GM19351 (cell line): Measurements from ENCODE around the gene BPGM.

Experiments used
- ATAC-seq: cut with Tn5 transposase; IDR thresholded peaks from one replicate; pipeline ENCODE4 v1.9.1; 2021; ENCODE audit warnings: mild to moderate bottlenecking, moderate library complexity; ENCODE audit not compliant: unreplicated experiment

Gene BPGM

DNA sequence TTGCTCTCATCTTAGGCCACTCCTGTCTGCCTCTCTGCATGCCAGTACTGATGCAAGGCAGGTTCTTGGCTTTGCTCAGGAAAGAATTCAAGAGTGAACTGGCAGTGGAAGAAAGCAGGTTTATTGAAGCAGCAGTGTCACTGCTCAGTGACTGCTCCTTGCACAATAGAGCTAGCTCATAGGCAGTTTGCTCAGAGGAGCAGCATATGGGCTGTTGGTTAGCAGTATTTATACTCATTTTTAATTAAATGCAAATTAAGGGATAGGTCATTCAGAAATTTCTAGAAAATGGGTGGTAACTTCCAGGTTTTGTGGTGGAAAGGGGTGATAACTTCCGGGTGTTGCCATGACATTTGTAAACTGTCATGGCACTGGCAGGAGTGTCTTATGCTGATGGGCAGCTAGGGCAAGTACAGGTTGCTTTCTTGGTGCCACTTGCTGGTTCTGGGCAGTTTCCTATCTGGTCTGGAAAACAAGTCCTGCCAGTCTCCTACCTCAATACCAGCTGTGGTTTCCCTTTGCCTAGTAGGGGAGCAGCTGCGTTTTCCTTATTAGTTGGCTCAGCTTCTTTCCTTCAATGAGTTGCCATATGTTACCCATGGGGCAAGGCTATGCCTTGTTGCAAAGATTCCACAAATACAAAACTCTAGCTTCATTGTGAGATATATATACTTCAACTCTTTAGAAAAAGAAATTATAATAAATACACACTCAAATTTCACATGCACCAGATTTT lies 68.0 kb downstream of the BPGM start:
- ATAC-seq: no peak

DNA sequence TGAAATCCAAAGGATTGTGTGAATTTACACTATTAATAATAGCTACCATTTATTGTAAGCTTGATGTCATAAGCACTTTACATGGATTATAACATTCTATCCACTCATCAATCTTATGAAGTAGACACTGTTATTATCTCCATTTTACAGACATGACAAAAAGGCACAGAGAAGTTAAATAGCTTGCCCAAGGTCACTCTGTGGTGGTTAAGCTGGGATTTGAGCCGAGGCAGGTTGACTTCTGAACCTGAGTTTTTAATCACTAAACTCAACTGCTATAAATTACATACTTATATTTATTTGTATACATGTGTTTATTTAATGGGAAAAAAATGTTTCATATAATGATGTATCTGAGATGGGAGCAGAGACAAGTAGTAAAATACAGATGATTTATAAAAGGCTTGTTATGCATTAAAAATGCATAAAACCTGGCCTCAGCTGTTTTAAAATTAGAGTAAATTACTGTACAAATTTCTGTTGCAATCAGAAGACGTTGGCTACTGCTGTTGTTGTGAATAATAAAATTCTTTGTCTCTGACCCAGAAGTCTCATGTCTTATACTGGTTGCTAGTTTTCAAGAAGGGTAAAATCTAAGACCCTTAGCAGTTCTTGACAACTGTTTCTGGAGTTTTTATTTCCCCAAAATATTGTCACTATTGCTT lies 71.7 kb downstream of the BPGM start:
- ATAC-seq: no peak

DNA sequence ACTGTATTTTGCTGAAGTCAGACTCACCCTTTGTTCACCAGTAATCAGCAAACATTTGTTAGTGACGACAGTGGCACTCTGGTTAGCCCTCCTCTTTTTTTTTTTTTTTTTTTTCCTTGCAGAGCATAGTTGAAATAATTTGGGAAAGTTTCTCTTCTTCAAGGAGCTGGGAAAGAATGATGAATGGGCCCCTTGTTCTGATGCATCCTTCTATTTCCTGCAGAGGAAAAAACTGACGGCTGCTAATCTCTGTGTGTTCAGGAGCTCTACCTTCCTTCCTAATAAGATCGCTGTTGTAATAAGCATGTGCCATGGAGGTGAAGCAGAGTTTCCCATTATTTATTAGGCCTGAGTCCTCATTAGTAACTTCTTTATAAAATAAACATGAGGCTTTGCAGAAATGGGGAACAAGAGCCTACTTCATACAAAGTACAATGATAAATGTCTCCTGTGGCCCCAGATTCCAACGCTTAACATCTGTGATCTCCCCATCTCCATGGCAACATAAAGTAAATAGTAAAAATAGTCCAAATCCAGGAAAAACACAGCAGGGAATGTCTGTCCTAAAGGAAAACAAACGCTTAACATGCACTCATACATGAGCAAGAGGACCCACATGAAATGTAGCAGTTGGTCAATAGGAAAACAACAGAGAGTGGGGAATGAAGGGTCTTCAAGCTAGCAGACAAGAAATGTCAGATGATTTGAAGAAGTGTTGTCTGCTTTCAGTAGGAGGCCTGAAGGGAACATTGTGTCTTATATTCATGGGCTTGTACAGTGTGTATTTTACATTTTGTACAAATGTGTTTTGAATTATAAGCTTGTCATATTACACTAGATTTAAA lies 73.7 kb downstream of the BPGM start:
- ATAC-seq: no peak

DNA sequence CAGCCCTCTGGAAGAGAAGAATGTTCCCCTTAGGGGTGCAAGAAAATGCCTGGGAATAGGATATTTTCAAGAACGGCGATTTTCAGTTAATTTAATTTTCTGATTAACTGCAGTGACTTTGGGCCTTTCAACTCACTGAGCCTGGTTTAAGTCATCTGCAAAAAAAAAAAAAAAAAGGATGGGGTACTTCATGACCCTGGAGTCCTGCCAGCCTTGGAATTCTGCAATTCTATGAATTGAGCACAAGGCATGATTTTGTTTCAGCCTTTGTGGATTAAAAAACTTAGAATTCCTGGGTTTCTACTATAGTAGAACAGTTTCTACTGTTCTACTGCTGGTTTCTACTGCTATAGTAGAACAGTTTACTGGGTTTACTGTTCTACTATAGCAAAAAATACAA lies 74.5 kb downstream of the BPGM start:
- no peak for ATAC-seq

DNA sequence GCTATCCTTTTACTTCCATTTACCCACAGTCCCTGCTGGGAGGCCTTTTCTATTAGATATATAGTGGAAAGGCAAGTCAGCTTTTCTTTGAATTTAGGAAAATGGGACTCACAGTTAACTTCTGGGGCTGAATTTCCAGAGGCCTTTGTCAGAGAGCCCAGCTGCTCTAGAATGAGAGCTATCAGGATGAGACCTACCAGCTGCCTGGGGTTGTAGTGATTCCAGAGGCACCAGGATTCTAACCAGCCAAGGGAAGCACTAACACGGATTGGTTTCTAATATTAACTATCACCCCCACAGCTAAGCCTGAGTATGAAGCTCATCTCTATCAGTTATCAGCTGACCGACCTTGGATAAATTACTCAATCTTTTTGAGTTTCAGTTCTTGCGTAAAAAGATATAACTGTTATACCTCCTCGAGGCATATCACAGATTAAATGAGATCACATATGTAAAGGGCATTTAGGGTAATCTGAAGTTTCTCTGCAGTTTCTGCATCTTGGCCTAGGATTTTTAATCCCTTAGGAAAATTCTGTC lies 76.2 kb downstream of the BPGM start:
- no peak for ATAC-seq

DNA sequence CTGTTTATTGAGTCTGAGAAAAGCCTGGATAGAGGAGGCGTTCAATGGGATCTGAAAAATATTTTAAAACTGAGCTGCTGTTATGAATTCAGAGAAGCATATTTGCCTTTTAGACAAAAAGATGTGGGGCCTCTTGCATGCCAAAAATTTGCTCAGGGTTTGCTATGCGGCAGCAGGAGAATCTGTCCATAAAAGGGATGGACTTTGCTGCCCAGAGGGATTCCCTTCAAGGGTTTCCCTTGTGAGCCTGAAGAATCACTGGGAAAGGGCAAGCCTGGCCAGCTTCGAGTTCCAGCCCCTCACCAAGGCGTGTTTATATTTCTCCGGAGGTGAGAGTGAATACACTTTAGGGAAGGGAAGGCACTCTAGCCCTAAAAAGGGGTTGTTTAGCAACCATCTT lies 77.2 kb downstream of the BPGM start:
- no peak for ATAC-seq

DNA sequence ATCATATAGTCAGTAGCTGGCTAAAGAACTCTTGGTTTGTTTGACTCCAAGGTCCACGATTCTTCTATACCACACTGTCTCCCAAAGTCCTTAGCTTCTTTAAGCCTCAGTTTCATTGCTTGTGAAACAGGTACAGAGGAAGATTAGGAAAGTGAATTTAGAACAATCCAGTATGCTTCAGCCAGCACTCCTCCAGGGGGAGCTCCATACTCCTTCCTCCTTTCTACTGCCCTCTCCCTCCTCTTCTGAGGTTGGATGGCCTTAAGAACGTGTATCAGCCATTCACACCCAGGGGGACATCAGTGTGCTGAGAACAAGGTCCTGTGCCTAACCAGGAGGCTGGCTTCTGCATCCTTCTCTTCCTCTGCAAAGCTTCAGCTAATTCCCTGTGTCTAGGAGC lies 78.0 kb downstream of the BPGM start:
- peak; percentile 56 for ATAC-seq

DNA sequence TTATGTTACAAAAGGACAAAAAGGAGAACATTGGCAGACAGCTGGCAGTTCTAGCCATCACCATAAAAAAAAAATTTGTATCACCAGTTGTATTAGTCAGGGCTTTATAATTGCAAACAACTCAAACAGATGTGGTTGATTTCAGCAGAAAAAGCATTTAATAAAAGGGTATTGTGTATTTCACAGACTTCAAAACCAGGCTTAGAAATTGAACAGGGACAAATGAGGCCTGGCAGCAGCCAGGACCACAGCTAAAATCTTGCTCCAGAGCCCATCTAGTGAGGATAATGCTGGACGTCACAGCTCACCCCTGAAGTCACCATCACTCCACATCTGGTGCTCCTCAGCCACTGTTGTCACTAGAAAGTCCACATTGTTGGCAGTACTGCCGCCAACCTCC lies 79.9 kb downstream of the BPGM start:
- ATAC-seq: no peak

DNA sequence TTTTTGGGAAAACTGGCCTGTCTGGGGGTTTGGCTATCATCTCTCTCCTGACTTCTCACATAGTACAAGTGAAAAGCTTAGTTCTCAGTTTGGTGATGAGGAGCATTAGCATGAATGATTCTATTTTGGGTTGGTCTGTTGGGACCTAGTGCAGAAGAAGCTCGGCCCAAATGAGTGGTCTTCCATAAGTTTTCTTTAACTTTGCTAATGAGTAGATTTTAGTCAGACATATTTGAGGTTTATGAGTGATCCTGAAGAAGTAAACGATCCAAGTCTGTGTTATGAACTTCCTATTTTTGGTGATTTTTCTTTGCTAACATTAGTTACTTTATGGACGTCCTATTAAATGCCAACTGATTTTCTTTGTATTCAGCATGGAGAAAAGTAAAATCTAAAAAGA lies 81.1 kb downstream of the BPGM start:
- no peak for ATAC-seq
